ENCODE data around the gene CCNI2. TPM values are rescaled to one million over a fixed set of nuclear protein-coding genes. Genes with fewer than 3 reads are reported as not detected.

Gene CCNI2
- total RNA-seq, 1 donor from 2014 or later = 1.4 TPM

GRCh38 chr5:132751444-132751843, 4.2 kb downstream of the CCNI2 start:
- H3K27ac Mint-ChIP-seq = no peak overlapping the region
- no peak for TF ChIP-seq CTCF (conservative IDR thresholded peaks at IDR 0.05)
- H3K27me3 Mint-ChIP-seq = peaks cover 40% of the 10 kb centered on the region
- no peak overlapping the region for H3K4me3 Mint-ChIP-seq
- H3K4me1 Mint-ChIP-seq (ENCODE audit: unreplicated experiment) = no peaks in the 10 kb centered on the region
- DNase-seq (ENCODE audit: extremely low spot score, unreplicated experiment) = no peak
- no peaks in the 10 kb centered on the region for H3K36me3 Mint-ChIP-seq
- no peaks in the 10 kb centered on the region for H3K9me3 Mint-ChIP-seq

DNA sequence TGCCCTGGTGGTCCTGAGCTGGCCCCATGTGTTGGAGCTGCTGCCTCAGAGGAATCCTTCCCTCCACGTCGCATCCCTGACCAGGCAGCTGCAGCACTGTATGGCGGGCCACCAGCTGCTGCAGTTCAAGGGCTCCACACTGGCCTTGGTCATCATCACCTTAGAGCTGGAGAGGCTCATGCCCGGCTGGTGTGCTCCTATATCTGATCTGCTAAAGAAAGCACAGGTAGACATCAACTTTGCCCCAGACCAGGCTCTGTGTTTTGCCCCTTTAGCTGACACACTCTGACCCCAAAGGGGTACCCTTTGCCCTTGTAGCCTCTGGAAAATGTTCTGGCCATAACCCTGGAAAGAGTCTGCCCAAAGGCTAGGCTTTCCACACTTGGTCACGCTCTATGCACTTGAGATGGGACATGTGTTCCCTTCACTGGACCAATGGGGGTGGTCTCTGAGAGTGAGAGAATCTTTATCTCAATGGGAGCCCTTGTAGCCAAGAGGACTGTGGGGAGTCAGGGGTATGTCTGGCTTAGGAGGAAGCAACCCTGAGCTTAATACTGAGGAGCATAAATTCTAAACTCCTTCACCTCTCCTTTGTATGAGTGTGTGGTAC, 4.8 kb downstream of the CCNI2 start:
- H3K36me3 Mint-ChIP-seq = no peaks in the 10 kb centered on the region

GRCh38 chr5:132752581-132753125, 5.4 kb downstream of the CCNI2 start:
- H3K27me3 Mint-ChIP-seq = peaks cover 36% of the 10 kb centered on the region
- H3K4me1 Mint-ChIP-seq (ENCODE audit: unreplicated experiment) = no peaks in the 10 kb centered on the region
- TF ChIP-seq CTCF (conservative IDR thresholded peaks at IDR 0.05) = no peak
- no peak overlapping the region for H3K4me3 Mint-ChIP-seq
- no peak overlapping the region for H3K27ac Mint-ChIP-seq
- no peak for DNase-seq (ENCODE audit: extremely low spot score, unreplicated experiment)
- no peaks in the 10 kb centered on the region for H3K9me3 Mint-ChIP-seq
- H3K36me3 Mint-ChIP-seq = no peaks in the 10 kb centered on the region

More for the DNA sequence above, 4.8 kb downstream of the CCNI2 start:
- no peaks in the 10 kb centered on the region for H3K4me1 Mint-ChIP-seq (ENCODE audit: unreplicated experiment)
- no peak for DNase-seq (ENCODE audit: extremely low spot score, unreplicated experiment)
- H3K27ac Mint-ChIP-seq = no peak overlapping the region
- H3K9me3 Mint-ChIP-seq = no peaks in the 10 kb centered on the region
- no peak overlapping the region for H3K4me3 Mint-ChIP-seq
- TF ChIP-seq CTCF (conservative IDR thresholded peaks at IDR 0.05) = no peak
- H3K27me3 Mint-ChIP-seq = peaks cover 36% of the 10 kb centered on the region

GRCh38 chr5:132753135-132753987, 6.1 kb downstream of the CCNI2 start:
- no peaks in the 10 kb centered on the region for H3K36me3 Mint-ChIP-seq
- H3K27ac Mint-ChIP-seq = no peak overlapping the region
- no peak overlapping the region for H3K4me3 Mint-ChIP-seq
- H3K4me1 Mint-ChIP-seq (ENCODE audit: unreplicated experiment) = no peaks in the 10 kb centered on the region
- TF ChIP-seq CTCF (conservative IDR thresholded peaks at IDR 0.05) = no peak
- no peak for DNase-seq (ENCODE audit: extremely low spot score, unreplicated experiment)
- H3K9me3 Mint-ChIP-seq = no peaks in the 10 kb centered on the region
- H3K27me3 Mint-ChIP-seq = peaks cover 31% of the 10 kb centered on the region

- Mint-ChIP-seq H3K36me3 (peaks cover 7% of the 10 kb centered on the region), H3K4me1 (ENCODE audit: unreplicated experiment) (no peaks in the 10 kb centered on the region), H3K4me3 (no peak overlapping the region), H3K27ac (no peak overlapping the region), H3K9me3 (no peaks in the 10 kb centered on the region), H3K27me3 (peaks cover 24% of the 10 kb centered on the region)
- DNase-seq (ENCODE audit: extremely low spot score, unreplicated experiment) = no peak
- no peak for TF ChIP-seq CTCF (conservative IDR thresholded peaks at IDR 0.05)
Measured at GRCh38 chr5:132754111-132754510, 6.9 kb downstream of the CCNI2 start.
